ENCODE results near the gene AGRP.

- TF ChIP-seq EZH2 (IDR thresholded peaks at IDR 0.05; ENCODE audit: borderline replicate concordance, low read depth, low read length, severe bottlenecking) = no peak
- TF ChIP-seq, protein P1, sequence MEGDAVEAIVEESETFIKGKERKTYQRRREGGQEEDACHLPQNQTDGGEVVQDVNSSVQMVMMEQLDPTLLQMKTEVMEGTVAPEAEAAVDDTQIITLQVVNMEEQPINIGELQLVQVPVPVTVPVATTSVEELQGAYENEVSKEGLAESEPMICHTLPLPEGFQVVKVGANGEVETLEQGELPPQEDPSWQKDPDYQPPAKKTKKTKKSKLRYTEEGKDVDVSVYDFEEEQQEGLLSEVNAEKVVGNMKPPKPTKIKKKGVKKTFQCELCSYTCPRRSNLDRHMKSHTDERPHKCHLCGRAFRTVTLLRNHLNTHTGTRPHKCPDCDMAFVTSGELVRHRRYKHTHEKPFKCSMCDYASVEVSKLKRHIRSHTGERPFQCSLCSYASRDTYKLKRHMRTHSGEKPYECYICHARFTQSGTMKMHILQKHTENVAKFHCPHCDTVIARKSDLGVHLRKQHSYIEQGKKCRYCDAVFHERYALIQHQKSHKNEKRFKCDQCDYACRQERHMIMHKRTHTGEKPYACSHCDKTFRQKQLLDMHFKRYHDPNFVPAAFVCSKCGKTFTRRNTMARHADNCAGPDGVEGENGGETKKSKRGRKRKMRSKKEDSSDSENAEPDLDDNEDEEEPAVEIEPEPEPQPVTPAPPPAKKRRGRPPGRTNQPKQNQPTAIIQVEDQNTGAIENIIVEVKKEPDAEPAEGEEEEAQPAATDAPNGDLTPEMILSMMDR (IDR thresholded peaks at IDR 0.05; ENCODE audit: borderline replicate concordance, extremely low read depth, low read length, poor library complexity, severe bottlenecking) = no peak
Observed at GRCh38 chr16:67444259-67445125, 38.9 kb downstream of the AGRP start.
